ENCODE results near the gene NEMP2.
"Not testable (repeated sequence)": the region's sequence is repeated elsewhere in the genome, so short reads cannot be mapped to it uniquely, and the experiment has no call there.

The NEMP2 gene

GRCh38 chr2:190526105-190526750 lies 8.3 kb downstream of the NEMP2 start:
- no peak for DNase-seq (ENCODE audit: low read depth in 2 of 2)

- no peak for DNase-seq (ENCODE audit: low read depth in 2 of 2)
These were observed 9.6 kb downstream of the NEMP2 start for GRCh38 chr2:190524928-190525327.

- no peak for DNase-seq (ENCODE audit: low read depth in 2 of 2)
These were observed 14.4 kb downstream of the NEMP2 start for GRCh38 chr2:190519975-190520767.

- DNase-seq (ENCODE audit: low read depth in 2 of 2) = no peak
These were observed 17.1 kb downstream of the NEMP2 start for GRCh38 chr2:190517468-190517867.

- no peak for DNase-seq (ENCODE audit: low read depth in 2 of 2)
These were observed 18.8 kb downstream of the NEMP2 start for GRCh38 chr2:190515687-190516086.

- no peak for DNase-seq (ENCODE audit: low read depth in 2 of 2)
These were observed 19.8 kb downstream of the NEMP2 start for GRCh38 chr2:190514676-190515075.

- DNase-seq (ENCODE audit: low read depth in 2 of 2) = no peak
These were observed 20.6 kb downstream of the NEMP2 start for GRCh38 chr2:190513877-190514276.

GRCh38 chr2:190512539-190513095 lies 21.9 kb downstream of the NEMP2 start:
- no peak for DNase-seq (ENCODE audit: low read depth in 2 of 2)

GRCh38 chr2:190511104-190511503 lies 23.4 kb downstream of the NEMP2 start:
- DNase-seq (ENCODE audit: low read depth in 2 of 2) = no peak

- DNase-seq (ENCODE audit: low read depth in 2 of 2) = not testable (repeated sequence)
These were observed 24.6 kb downstream of the NEMP2 start for GRCh38 chr2:190509895-190510294.

GRCh38 chr2:190507135-190507534 lies 27.4 kb downstream of the NEMP2 start:
- no peak for DNase-seq (ENCODE audit: low read depth in 2 of 2)

GRCh38 chr2:190506666-190507065 lies 27.9 kb downstream of the NEMP2 start:
- no peak for DNase-seq (ENCODE audit: low read depth in 2 of 2)

- DNase-seq (ENCODE audit: low read depth in 2 of 2) = no peak
These were observed 28.8 kb downstream of the NEMP2 start for GRCh38 chr2:190505696-190506095.

- no peak for DNase-seq (ENCODE audit: low read depth in 2 of 2)
These were observed 29.6 kb downstream of the NEMP2 start for GRCh38 chr2:190504912-190505311.

- DNase-seq (ENCODE audit: low read depth in 2 of 2) = no peak
These were observed 31.4 kb downstream of the NEMP2 start for GRCh38 chr2:190503088-190503487.

- DNase-seq (ENCODE audit: low read depth in 2 of 2) = no peak
These were observed 32.7 kb downstream of the NEMP2 start for GRCh38 chr2:190501702-190502407.

- DNase-seq (ENCODE audit: low read depth in 2 of 2) = no peak
These were observed 33.3 kb downstream of the NEMP2 start for GRCh38 chr2:190501231-190501630.

- no peak for DNase-seq (ENCODE audit: low read depth in 2 of 2)
These were observed 34.4 kb downstream of the NEMP2 start for GRCh38 chr2:190500054-190500502.

GRCh38 chr2:190499273-190499672 lies 35.2 kb downstream of the NEMP2 start:
- DNase-seq (ENCODE audit: low read depth in 2 of 2) = no peak

GRCh38 chr2:190497428-190497827 lies 37.1 kb downstream of the NEMP2 start:
- DNase-seq (ENCODE audit: low read depth in 2 of 2) = no peak

- not testable (repeated sequence) for DNase-seq (ENCODE audit: low read depth in 2 of 2)
These were observed 39.8 kb downstream of the NEMP2 start for GRCh38 chr2:190494600-190495227.

- no peak for DNase-seq (ENCODE audit: low read depth in 2 of 2)
These were observed 41.4 kb downstream of the NEMP2 start for GRCh38 chr2:190493095-190493494.

Data from stimulated activated CD8-positive, alpha-beta memory T cell treated with anti-CD3 and anti-CD28 coated beads, Interleukin-7, amount 100 ng/mL, for 1 hour (primary cell).